H1 (cell line): ENCODE results near the gene SPATA6L. TPM values are rescaled to one million over a fixed set of nuclear protein-coding genes. Genes with fewer than 3 reads are reported as not detected.

Experiments used
- ASH2L ChIP-seq: fragments of 200-600, 300-600 bp; sonication (generic); IDR thresholded peaks from one replicate; pipeline ENCODE4 v1.7.1; 2017; ENCODE audit warnings: low read length
- CTBP2 ChIP-seq: IDR thresholded peaks from 2 replicates; pipeline ENCODE4 v1.7.0; 2011; ENCODE audit warnings: borderline replicate concordance, mild to moderate bottlenecking, moderate library complexity, mixed read lengths, low read length; ENCODE audit not compliant: insufficient read depth, insufficient read length
- SRF ChIP-seq: IDR thresholded peaks from 2 replicates; pipeline ENCODE4 v1.6.1; 2011; ENCODE audit warnings: mild to moderate bottlenecking, low read depth, low read length, moderate library complexity
- polyA plus RNA-seq, 7 experiments: library from polyadenylated mRNA; depleted of rRNA in 3 of 7; stranded (reverse) in 5 of 7; unstranded in 2 of 7; fragments of >200 nt in 5 of 7; fragments of 200-250 nt in 2 of 7; gene quantifications; 1 replicate in 5 of 7; 2 replicates in 1 of 7; 4 replicates in 1 of 7; pipeline versions ENCODE4 v1.2.1 to v1.2.3, GENCODE V29; 2011 to 2013; ENCODE audit warnings: missing spikeins in 2 of 7, mixed read lengths in 2 of 7
- total RNA-seq: library from RNA; stranded (reverse); fragmentation: NEBNext Ultra II Directional; extraction: Animal tissue kit (Norgen Biotek cat#: 25700); gene quantifications from 2 replicates; pipeline ENCODE4 v1.2.1, GENCODE V29; 2021

SPATA6L gene
- total and polyA plus RNA-seq, 2 of the 8 experiments (the other 6 are each of a cell fraction or from before 2014, with no cell fraction given), result 0.57 to 1.1 TPM

- TF ChIP-seq CTBP2 (no peak), ASH2L (no peak), SRF (no peak)
Observed at GRCh38 chr9:4654538-4654937, 11.7 kb downstream of the SPATA6L start (continued).
